MCF 10A (cell line): ENCODE measurements around the gene FASTKD1. TPM values are rescaled to one million over a fixed set of nuclear protein-coding genes. Genes with fewer than 3 reads are reported as not detected.

Source experiments
- BruUV-seq: library from RNA; stranded (reverse); fragments of 400-500 nt; replicated peaks from 2 replicates; lab custom pipeline; 2021; lab: Mats Ljungman, UMichigan
- CTCF ChIA-PET: fragments of 300-600 bp; sonication (Branson Sonifier 250); formaldehyde crosslinking; extraction: SDS; loops from one replicate; lab custom pipeline; 2021; ENCODE audit warnings: antibody characterized with exemption, inconsistent platforms; lab: Yijun Ruan, JAX
- POLR2A ChIA-PET: fragments of 300-600, 350-650 bp; sonication (Branson Sonifier 250); formaldehyde crosslinking; extraction: SDS; loops from one replicate; lab custom pipeline; 2020; ENCODE audit warnings: antibody characterized with exemption, inconsistent platforms; lab: Yijun Ruan, JAX
- DNase-seq: peaks from one replicate; pipeline ENCODE4 v3.0.0-alpha.2; 2018; ENCODE audit not compliant: unreplicated experiment
- H3K27ac Mint-ChIP-seq: one replicate; pipeline ENCODE4 v1.8.0; 2022; ENCODE audit warnings: mild to moderate bottlenecking, low read depth, mixed read lengths; ENCODE audit not compliant: unreplicated experiment
- H3K27me3 Mint-ChIP-seq: one replicate; pipeline ENCODE4 v1.8.0; 2022; ENCODE audit warnings: mixed read lengths; ENCODE audit not compliant: insufficient read depth, unreplicated experiment
- H3K36me3 Mint-ChIP-seq: one replicate; pipeline ENCODE4 v1.8.0; 2022; ENCODE audit warnings: mild to moderate bottlenecking, moderate library complexity, mixed read lengths; ENCODE audit not compliant: insufficient read depth, unreplicated experiment
- H3K4me1 Mint-ChIP-seq: one replicate; pipeline ENCODE4 v1.8.0; 2022; ENCODE audit warnings: mixed read lengths; ENCODE audit not compliant: insufficient read depth, unreplicated experiment
- H3K4me3 Mint-ChIP-seq: one replicate; pipeline ENCODE4 v1.8.0; 2022; ENCODE audit warnings: mild to moderate bottlenecking, moderate library complexity, mixed read lengths; ENCODE audit not compliant: unreplicated experiment
- H3K9me3 Mint-ChIP-seq: one replicate; pipeline ENCODE4 v1.8.0; 2022; ENCODE audit warnings: mixed read lengths; ENCODE audit not compliant: unreplicated experiment
- CTCF ChIP-seq: fragments of 200-600 bp; IDR thresholded peaks from one replicate; pipeline ENCODE4 v1.8.0; 2022; ENCODE audit warnings: antibody characterized with exemption, mild to moderate bottlenecking; ENCODE audit not compliant: unreplicated experiment
- intact Hi-C: fragments of 100-400 bp; cut with micrococcal nuclease; formaldehyde crosslinking; loops from 2 replicates; pipeline ENCODE4 v1.14.1; 2022
- total RNA-seq: library from RNA; stranded (reverse); gene quantifications from 2 replicates; pipeline ENCODE4 v1.2.3, GENCODE V29; 2022

FASTKD1 gene
- total RNA-seq, 1 experiment from 2014 or later: 39.9 TPM

- no peak for DNase-seq
- Mint-ChIP-seq H3K36me3 (peaks cover 8% of the 10 kb centered on the region), H3K27me3 (no peaks in the 10 kb centered on the region), H3K4me3 (no peak overlapping the region), H3K4me1 (no peaks in the 10 kb centered on the region), H3K9me3 (no peaks in the 10 kb centered on the region), H3K27ac (no peak overlapping the region)
- no peak for TF ChIP-seq CTCF
- intact Hi-C loops: no loop called here
- ChIA-PET CTCF (no interaction called here), POLR2A (interaction anchor here (1.3 kb wide), 1 partner anchor 13 kb away, joined by 4 read pairs; no protein-coding TSS in a partner anchor)
- BruUV-seq: no TSS peak
Measured at GRCh38 chr2:169493360-169493759, 80.3 kb downstream of the FASTKD1 start.

GRCh38 chr2:169491378-169491777, 82.3 kb downstream of the FASTKD1 start:
- H3K4me3 Mint-ChIP-seq: no peak overlapping the region
- BruUV-seq: no TSS peak
- TF ChIP-seq CTCF: no peak
- H3K36me3 Mint-ChIP-seq: peaks cover 8% of the 10 kb centered on the region
- intact Hi-C loops: no loop called here
- H3K27ac Mint-ChIP-seq: no peak overlapping the region
- H3K9me3 Mint-ChIP-seq: no peaks in the 10 kb centered on the region
- ChIA-PET POLR2A (interaction anchor here (3.9 kb wide), 1 partner anchor 12 kb away, joined by 15 read pairs; the partner anchor contains the start of gene BBS5), CTCF (no interaction called here)
- no peaks in the 10 kb centered on the region for H3K4me1 Mint-ChIP-seq
- no peaks in the 10 kb centered on the region for H3K27me3 Mint-ChIP-seq
- DNase-seq: no peak

- no peaks in the 10 kb centered on the region for H3K27me3 Mint-ChIP-seq
- no peak overlapping the region for H3K4me3 Mint-ChIP-seq
- DNase-seq: no peak
- no peaks in the 10 kb centered on the region for H3K9me3 Mint-ChIP-seq
- H3K36me3 Mint-ChIP-seq: peaks cover 10% of the 10 kb centered on the region
- H3K4me1 Mint-ChIP-seq: no peaks in the 10 kb centered on the region
- H3K27ac Mint-ChIP-seq: no peak overlapping the region
- ChIA-PET CTCF (interaction anchor here (3.5 kb wide), 1 partner anchor 11 kb away, joined by 11 read pairs; the partner anchor contains the start of gene BBS5), POLR2A (interaction anchor here (3.9 kb wide), 1 partner anchor 11 kb away, joined by 15 read pairs; the partner anchor contains the start of gene BBS5)
- no peak for TF ChIP-seq CTCF
- intact Hi-C loops: no loop called here
- BruUV-seq: no TSS peak
Measured at GRCh38 chr2:169490834-169491233, 82.8 kb downstream of the FASTKD1 start.

GRCh38 chr2:169486487-169486886, 87.2 kb downstream of the FASTKD1 start:
- Mint-ChIP-seq H3K9me3 (no peaks in the 10 kb centered on the region), H3K36me3 (peaks cover 25% of the 10 kb centered on the region), H3K27ac (no peak overlapping the region), H3K4me1 (peaks cover 5% of the 10 kb centered on the region), H3K4me3 (no peak overlapping the region), H3K27me3 (no peaks in the 10 kb centered on the region)
- no peak for TF ChIP-seq CTCF
- DNase-seq: no peak
- ChIA-PET CTCF (no interaction called here), POLR2A (interaction anchor here (1.0 kb wide), 1 partner anchor 13 kb away, joined by 3 read pairs; no protein-coding TSS in a partner anchor)
- no TSS peak for BruUV-seq
- intact Hi-C loops: no loop called here
